Left ventricle myocardium superior (tissue), 1 donor: ENCODE results near the gene RNF111. TPM values are rescaled to one million over a fixed set of nuclear protein-coding genes. Genes with fewer than 3 reads are reported as not detected.

Experiments used
- ATAC-seq: fragments of 200-7000 bp; cut with Tn5 transposase; one replicate; pipeline ENCODE4 v1.9.1; 2020; ENCODE audit warnings: mild to moderate bottlenecking, moderate library complexity
- DNase-seq: peaks from one replicate; pipeline ENCODE4 v3.0.0-alpha.2; 2020
- intact Hi-C: fragments of 100-400 bp; cut with micrococcal nuclease; formaldehyde crosslinking; loops from one replicate; pipeline ENCODE4 v1.11.0; 2022
- total RNA-seq: library from RNA; stranded (reverse); fragmentation: NEBNext Ultra II Directional; extraction: Animal tissue kit (Norgen Biotek cat#: 25700); gene quantifications from one replicate; pipeline ENCODE4 v1.2.1, GENCODE V29; 2021
- donor health status: DM: no; HTN: yes; CAD: no; lungs with severe emphysema.

RNF111 gene
- total RNA-seq, 1 donor from 2014 or later = 23.1 TPM

GRCh38 chr15:59048897-59049296 lies 61.4 kb downstream of the RNF111 start:
- intact Hi-C loops = no loop called here

GRCh38 chr15:59051873-59052861 lies 64.7 kb downstream of the RNF111 start:
- no peak for ATAC-seq
- intact Hi-C loops = no loop called here
- DNase-seq = no peak

More at GRCh38 chr15:59048897-59049296, 61.4 kb downstream of the RNF111 start:
- ATAC-seq (no peak), DNase-seq (no peak)

- intact Hi-C loops = no loop called here
- DNase-seq = no peak
- no peak for ATAC-seq
Measured at GRCh38 chr15:59052915-59053407, 65.5 kb downstream of the RNF111 start.

DNA sequence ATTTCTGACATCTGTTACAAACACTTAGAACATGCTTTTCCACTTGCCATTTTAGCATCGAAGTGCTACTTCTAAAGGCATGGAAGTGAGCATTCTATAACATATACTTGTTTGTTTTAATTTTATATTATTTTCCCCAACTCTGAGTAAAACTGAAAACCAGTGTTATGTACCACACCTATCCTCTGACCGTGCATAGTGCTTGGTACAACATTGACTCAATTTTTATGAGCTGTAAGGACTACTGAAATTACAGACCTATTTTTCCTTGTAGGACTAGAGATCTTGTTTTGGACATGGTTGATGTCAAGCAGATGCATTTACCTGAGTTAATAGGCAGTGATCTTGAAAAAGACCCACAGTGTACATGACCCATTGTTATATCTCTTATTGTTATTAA lies 66.0 kb downstream of the RNF111 start:
- DNase-seq = no peak

GRCh38 chr15:59059076-59059597 lies 71.7 kb downstream of the RNF111 start:
- intact Hi-C loops = no loop called here

More for the DNA sequence above, 66.0 kb downstream of the RNF111 start:
- no peak for ATAC-seq
- intact Hi-C loops = no loop called here

GRCh38 chr15:59060348-59060747 lies 72.9 kb downstream of the RNF111 start:
- no peak for ATAC-seq
- no peak for DNase-seq
- intact Hi-C loops = no loop called here

More at GRCh38 chr15:59059076-59059597, 71.7 kb downstream of the RNF111 start:
- no peak for ATAC-seq
- DNase-seq = no peak

GRCh38 chr15:59063042-59063441 lies 75.6 kb downstream of the RNF111 start:
- no peak for DNase-seq
- ATAC-seq = peak; percentile 21
- intact Hi-C loops = no loop called here

DNA sequence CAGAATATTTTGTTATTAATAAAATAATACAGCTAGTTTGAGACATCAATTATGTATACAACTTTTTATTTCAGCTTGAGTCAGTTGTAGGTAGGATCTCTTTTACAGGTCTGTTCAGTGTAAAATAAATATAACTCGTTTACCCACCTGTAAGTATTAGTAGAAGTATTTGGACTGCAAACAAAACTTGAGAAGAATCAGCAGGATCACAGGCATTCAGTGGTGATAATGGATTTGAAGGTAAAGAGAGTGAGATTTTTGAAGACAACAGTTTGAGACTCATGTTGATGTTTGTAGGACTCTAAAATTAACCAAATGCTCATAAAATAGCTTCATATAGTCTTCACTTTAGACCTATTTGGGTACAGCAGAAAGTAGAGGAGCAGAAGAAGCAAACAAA lies 82.0 kb downstream of the RNF111 start:
- no peak for DNase-seq
- intact Hi-C loops = no loop called here
- no peak for ATAC-seq

GRCh38 chr15:59074607-59075006 lies 87.1 kb downstream of the RNF111 start:
- no peak for ATAC-seq
- DNase-seq = no peak
- intact Hi-C loops = no loop called here

DNA sequence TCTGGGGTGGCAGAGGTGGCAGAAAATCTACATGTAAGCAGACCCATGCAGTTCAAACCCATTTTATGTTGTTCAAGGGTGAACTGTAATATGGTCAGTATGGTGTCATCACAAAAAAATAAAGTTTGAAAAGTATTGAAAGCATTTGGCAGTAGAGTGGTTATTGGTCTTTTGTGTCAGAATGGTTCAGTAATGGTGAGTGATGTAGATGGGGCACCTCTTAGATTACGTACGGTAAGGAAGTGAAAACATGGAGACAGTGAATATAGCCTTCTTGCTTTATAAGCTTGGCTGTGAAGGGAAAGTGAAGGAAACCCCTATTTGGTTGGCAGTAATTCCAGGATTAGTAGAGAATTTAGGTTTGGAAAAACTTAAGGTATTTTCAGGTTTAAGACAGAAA lies 100.3 kb downstream of the RNF111 start:
- no peak for DNase-seq
- intact Hi-C loops = no loop called here
- ATAC-seq = no peak

DNA sequence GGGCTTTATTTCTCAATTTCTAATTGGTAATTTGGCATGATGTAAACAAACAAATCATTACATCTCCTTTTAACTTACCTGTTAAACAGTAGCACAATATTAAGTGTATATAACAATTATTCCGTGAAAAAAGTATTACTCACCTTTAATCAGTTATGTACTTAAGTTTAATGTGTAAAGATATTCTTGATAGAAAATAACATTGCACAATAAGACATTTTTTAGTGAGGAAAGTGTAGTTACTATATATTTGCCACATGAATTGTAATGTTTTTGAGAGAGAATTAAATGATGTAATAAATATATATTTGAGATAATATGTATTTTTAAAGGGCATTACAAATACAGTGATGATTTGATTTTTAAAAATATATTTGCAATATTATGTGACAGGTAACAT lies 106.6 kb downstream of the RNF111 start:
- intact Hi-C loops = no loop called here
- no peak for ATAC-seq
- no peak for DNase-seq

- ATAC-seq (no peak), DNase-seq (no peak)
- intact Hi-C loops = no loop called here
Measured at GRCh38 chr15:59096429-59096828, 109.0 kb downstream of the RNF111 start.

DNA sequence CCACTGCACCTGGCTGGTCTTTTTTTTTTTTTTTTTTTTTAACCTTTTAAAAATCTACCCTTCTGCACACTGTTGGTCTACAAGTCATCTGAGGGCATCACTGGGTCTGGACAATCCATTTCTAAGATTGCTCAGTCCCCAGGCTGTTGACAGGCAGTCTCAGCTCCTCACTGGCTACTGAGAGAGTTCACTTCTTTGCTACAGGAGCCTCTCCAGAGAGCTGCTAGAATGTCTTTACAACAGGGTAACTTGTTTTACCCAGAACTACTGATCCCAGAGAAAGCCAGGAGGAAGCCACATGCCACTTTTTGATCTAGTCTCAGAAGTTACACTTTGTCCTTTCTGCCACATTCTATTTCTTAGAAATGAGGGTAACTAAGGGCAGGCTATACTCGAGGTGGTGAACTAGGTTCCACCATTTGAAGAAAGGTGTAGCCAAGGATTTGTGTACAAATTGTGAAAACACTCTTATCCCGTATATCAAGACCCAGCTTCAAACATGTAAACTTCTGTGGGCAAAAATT lies 111.8 kb downstream of the RNF111 start:
- intact Hi-C loops = no loop called here
- DNase-seq (no peak), ATAC-seq (no peak)

DNA sequence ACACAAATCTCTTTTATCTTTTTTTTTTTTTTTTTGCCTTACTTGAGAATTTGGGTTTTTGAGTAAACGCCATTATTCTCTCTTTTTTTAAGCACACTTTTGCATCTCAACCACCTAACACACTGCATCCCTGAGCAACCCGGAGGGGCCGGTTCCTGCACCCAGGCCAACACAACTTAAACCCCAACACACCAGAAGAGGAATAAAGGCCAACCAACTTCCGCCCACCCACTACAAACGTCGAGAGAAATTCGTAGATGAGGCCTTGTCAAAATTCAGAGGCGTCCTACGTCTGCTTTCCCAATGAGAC lies 117.1 kb downstream of the RNF111 start:
- DNase-seq (no peak), ATAC-seq (peak; percentile 55)
- intact Hi-C loops = no loop called here

DNA sequence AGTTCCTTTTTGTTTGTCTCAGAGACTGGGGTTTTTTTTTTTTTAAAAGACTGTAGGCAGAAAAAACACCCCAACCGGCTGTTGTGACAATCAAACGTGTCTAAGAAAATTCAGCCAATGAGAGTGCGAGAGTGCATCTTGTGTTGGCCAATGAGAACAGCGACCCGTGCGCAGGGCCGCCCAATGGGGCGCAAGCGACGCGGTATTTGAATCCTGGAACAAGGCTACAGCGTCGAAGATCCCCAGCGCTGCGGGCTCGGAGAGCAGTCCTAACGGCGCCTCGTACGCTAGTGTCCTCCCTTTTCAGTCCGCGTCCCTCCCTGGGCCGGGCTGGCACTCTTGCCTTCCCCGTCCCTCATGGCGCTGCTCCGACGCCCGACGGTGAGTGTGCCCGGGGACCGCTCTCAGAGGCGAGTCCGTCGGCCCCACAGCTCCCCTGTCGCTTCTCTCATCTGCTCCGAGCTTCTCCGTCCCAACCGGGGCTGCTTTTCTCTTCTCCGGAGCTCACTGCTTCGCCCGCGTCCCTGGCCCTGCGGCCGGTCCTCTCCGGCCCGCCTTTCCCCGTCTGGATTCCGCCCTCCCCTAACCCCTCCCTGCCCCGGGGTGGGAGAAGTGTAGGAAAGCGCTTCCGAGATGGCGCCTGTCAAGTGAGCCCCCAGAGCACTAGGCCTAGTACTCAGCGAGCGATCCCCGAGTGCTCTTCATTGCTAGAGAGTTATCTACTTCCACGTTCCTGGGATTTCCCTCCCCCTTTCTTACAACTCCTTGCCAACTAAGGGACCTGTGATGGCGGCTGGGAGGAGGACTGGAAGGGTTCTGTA lies 117.7 kb downstream of the RNF111 start, which contains the start of gene CCNB2:
TSS of gene CCNB2 (plus strand) at position 235 of the 821 bp plus-strand sequence. CDS start at position 358, 123 bp downstream.
- ATAC-seq = peak; percentile 100
- intact Hi-C loops = no loop called here
- peak; percentile 88 for DNase-seq

DNA sequence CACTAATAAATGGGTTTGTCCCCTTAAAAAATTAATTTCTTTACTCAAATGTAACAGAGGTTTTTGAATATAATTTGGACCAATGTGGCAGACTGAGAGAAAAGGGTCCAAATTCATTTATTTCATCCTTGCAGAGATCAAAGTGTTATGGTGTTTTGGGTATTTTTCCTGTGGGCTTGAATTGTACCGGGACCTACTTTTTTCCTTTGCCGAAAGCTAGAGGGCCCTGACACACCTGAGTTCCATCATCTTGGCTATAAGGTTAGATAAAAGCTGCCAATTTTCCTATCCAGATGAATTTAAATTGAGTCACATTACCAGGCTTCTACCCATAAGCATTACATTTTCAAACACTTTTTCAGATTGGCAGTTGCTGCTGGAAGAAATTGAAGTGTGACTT lies 118.4 kb downstream of the RNF111 start:
- intact Hi-C loops = no loop called here
- ATAC-seq (no peak), DNase-seq (no peak)

- intact Hi-C loops = no loop called here
- ATAC-seq (no peak), DNase-seq (no peak)
Measured at GRCh38 chr15:59111251-59111650, 123.8 kb downstream of the RNF111 start.

- DNase-seq (no peak), ATAC-seq (no peak)
- intact Hi-C loops = no loop called here
Measured at GRCh38 chr15:59115047-59115446, 127.6 kb downstream of the RNF111 start.

GRCh38 chr15:59116141-59116540 lies 128.7 kb downstream of the RNF111 start:
- ATAC-seq = no peak
- intact Hi-C loops = no loop called here
- DNase-seq = no peak
